Motor neuron (in vitro differentiated cells): ENCODE data around the gene NEK1. TPM values are rescaled to one million over a fixed set of nuclear protein-coding genes. Genes with fewer than 3 reads are reported as not detected.

ENCODE experiments used
- ATAC-seq, 8 experiments: fragments of 200-7000 bp; cut with Tn5 transposase; replicated peaks in 6 of 8; 2 replicates each; pipeline ENCODE4 v1.8.0; 2021; ENCODE audit warnings: mild to moderate bottlenecking in 8 of 8, moderate library complexity in 8 of 8
- H3K27ac ChIP-seq, 2 donors: fragments of 250-450 bp; sonication (Bioruptor Pico); 2 replicates each; pipeline ENCODE4 v1.9.0; 2021; ENCODE audit warnings: antibody characterized with exemption in 2 of 2, mild to moderate bottlenecking in 2 of 2, moderate library complexity in 1 of 2
- H3K4me1 ChIP-seq, 2 donors: fragments of 250-450 bp; sonication (Bioruptor Pico); replicated peaks in 1 of 2; 2 replicates each; pipeline ENCODE4 v1.6.1; 2021; ENCODE audit warnings: antibody characterized with exemption in 2 of 2, mild to moderate bottlenecking in 2 of 2, moderate library complexity in 1 of 2
- H3K4me3 ChIP-seq, 5 donors: fragments of 250-450 bp; sonication (Bioruptor Pico); 2 replicates each; pipeline ENCODE4 v1.9.0; 2021; ENCODE audit warnings: antibody characterized with exemption in 5 of 5, mild to moderate bottlenecking in 5 of 5, moderate library complexity in 4 of 5
- WGBS, 10 experiments: fragments of 450-650 bp; shearing (Covaris generic); methylation state at CpG; one replicate each; pipeline ENCODE4 v1.0.0; 2022; 5-methylcytosine and 5-hydroxymethylcytosine counted together
- in situ Hi-C, 9 experiments: fragments of 400-800 bp; cut with MboI; loops; one replicate each; pipeline ENCODE4 v1.15.0; 2021; ENCODE audit warnings: low sequenced_read_pairs in 9 of 9, low pct_unique_long_range_greater_than_20kb in 2 of 9; ENCODE audit not compliant: unreplicated experiment in 9 of 9
- total RNA-seq, 8 experiments: library from RNA; unstranded; fragments of 300-600 nt; gene quantifications; 2 replicates each; pipeline versions ENCODE4 v1.2.3 to v1.2.4, GENCODE V29; 2022

Gene NEK1
- total RNA-seq, 8 experiments from 2014 or later = 10.7 to 24.5 (median 16.0) TPM

DNA sequence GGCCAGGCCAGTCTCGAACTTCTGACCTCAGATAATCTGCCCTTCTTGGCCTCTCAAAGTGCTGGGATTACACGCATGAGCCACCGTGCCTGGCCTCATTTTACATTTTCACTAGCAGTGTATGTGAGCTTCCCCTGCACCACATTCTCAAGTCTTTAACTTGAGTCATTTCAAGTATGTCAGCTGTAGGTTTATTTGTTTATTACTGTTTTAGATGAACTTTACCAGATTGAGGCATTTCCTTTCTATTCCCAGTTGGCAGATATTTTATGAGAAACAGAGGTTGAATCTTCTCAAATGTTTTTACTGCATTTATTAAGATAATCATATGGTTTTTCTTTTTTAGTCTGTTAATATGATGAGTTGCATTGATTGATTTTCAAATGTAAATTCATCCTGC is 227.0 kb downstream of the NEK1 start:
- WGBS, 10 experiments = 0 to 100% (median 61%) methylated on average over 1 to 3 of the region's 3 CpGs; no CpG with 5 or more reads in 4 of the 10 experiments
- Histone ChIP-seq H3K27ac (no peak overlapping the region), H3K4me1 (no peaks in the 10 kb centered on the region), H3K4me3 (no peak overlapping the region)
- in situ Hi-C loops = no loop called here
- ATAC-seq = no peak

DNA sequence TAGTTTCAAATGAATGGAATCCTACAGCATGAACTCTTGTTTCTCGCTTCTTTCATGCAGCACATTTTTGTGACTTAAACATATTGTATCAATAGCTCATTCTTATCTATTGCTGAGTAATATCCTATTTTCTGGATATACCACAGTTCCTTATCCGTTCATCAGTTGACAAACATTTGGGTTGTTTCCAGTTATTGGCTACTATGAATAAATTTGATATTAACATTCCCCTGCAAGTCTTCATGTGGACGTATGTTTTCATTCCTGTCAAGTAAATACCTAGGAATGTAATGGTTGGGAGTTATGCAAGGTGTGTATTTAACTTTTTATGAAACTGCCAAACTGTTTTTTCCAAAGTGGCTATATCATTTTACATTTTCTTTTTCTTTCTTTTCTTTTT is 227.6 kb downstream of the NEK1 start:
- Histone ChIP-seq H3K27ac (no peak overlapping the region), H3K4me3 (no peak overlapping the region), H3K4me1 (no peaks in the 10 kb centered on the region)
- in situ Hi-C loops = no loop called here
- WGBS, 10 experiments = 51 to 94% (median 83%) methylated on average over 2 to 3 of the region's 3 CpGs; no CpG with 5 or more reads in 1 of the 10 experiments
- no peak for ATAC-seq

DNA sequence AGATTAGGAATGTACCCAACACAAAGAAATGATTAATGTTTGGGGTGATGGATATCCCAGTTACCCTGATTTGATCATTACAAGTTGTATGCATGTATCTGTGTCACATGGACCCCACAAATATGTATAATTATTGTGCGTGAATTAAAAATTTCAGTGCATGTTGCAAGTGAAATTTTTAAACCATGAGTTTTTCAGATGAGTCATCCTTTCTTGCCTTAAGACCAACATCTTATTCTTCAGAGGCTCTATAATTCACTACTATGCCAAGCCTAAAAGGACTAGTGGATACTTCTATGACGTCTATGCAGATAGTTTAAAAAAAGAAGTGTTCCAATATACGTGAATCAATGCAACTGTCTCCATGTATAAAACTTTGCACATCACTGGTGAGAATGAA is 228.7 kb downstream of the NEK1 start:
- in situ Hi-C loops = no loop called here
- Histone ChIP-seq H3K27ac (no peak overlapping the region), H3K4me1 (no peaks in the 10 kb centered on the region), H3K4me3 (no peak overlapping the region)
- peak in 2 of 8 experiments; percentile 48 to 53 for ATAC-seq
- WGBS, 10 experiments = 0 to 94% (median 81%) methylated on average over 2 to 3 of the region's 3 CpGs

DNA sequence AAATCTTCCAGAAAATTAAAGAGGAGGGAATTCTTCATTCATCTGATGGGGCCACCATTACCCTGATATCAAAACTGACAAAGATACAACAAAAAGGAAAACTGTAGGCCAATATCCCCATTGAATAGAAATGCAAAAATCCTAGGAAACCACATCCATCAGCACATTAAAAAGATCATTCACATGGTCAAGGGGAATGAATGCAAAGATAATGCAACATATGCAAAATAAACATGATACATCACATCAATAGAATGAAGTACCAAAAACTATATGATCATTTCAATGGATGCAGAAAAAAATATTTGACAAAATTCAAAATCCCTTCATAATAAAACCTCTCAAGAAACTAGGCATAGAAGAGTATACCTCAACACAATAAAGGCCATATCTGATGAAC is 232.7 kb downstream of the NEK1 start:
- Histone ChIP-seq H3K4me1 (no peaks in the 10 kb centered on the region), H3K4me3 (no peak overlapping the region), H3K27ac (no peak overlapping the region)
- in situ Hi-C loops = no loop called here
- ATAC-seq = no peak

DNA sequence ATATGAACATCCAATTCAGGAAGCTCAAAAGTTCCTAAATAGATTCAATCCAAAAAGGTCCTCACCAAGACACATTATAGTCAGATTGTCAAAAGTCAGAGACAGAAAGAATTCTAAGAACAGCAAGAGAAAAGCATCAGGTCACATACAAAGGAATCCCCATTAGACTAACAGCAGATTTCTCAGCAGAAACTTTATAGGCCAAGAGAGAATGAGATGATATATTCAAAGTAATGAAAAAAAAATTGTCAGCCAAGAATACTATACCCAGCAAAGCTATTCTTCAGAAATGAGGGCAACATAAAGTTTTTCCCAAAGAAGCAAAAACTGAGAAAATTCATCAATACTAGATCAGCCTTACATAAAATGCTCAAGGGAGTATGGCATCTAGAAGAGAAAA is 235.0 kb downstream of the NEK1 start:
- Histone ChIP-seq H3K4me3 (no peak overlapping the region), H3K27ac (no peak overlapping the region), H3K4me1 (no peaks in the 10 kb centered on the region)
- in situ Hi-C loops = no loop called here
- no peak for ATAC-seq

DNA sequence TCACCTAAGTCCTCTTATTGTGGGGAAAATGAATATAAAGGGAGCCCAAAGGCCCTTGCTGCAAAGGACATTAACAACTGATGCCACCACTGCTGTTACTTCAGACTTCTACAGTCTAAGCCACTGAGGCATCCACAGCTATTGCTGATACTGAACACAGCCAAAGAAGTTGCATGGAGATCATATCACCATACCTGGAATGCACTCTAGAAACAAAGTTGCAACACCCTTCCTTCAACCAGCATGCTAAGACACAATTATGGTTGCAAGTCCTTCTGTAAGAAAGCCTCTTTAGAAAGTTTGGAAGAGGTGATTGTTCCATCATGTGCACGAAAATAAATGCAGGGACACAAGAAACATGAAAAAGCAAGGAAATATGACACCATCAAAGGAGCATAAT is 236.0 kb downstream of the NEK1 start:
- in situ Hi-C loops = no loop called here
- Histone ChIP-seq H3K4me3 (no peak overlapping the region), H3K27ac (no peak overlapping the region), H3K4me1 (no peaks in the 10 kb centered on the region)
- WGBS, 10 experiments = 0 to 100% (median 55%) methylated on average over 1 of the region's 1 CpG
- no peak for ATAC-seq

DNA sequence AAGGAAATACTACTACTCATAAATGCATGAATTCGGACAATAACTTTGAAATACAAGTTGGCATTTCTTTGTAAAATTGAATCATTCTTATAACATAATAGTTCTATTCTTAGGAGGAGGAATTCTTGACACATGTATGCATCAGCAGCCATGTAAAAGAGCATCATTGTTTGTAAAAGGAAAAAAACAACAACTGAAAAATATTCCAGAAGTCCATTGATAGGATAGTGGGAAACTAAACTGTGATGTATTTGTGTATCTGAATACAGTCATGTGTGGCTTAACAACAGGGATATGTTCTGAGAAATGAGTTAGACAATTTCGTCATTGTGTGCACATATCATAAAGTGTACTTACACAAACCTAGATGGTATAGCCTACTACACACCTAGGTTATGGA is 239.6 kb downstream of the NEK1 start:
- Histone ChIP-seq H3K4me3 (no peak overlapping the region), H3K27ac (no peak overlapping the region), H3K4me1 (no peaks in the 10 kb centered on the region)
- in situ Hi-C loops = no loop called here
- no peak for ATAC-seq
- 67 to 100% (median 81%) methylated on average over 1 to 2 of the region's 2 CpGs; no CpG with 5 or more reads in 2 of the 10 experiments for WGBS, 10 experiments

DNA sequence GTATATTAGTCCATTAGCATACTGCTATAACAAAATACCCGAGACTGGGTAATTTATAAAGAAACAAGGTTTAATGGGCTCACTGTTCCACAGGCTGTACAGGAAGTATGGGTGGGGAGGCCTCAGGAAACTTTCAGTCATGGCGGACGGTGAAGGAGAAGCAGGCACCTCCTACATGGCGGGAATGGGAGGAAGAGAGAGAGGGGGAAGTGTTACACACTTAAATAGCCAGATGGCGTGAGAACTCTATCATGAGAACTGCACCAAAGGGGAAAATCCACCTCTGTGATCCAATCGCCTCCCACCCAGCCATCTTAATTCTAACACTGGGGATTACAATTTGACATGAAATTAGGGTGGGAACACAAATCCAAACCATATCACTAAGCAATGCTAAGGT is 242.7 kb downstream of the NEK1 start:
- WGBS, 10 experiments = 56 to 100% (median 86%) methylated on average over 1 to 6 of the region's 6 CpGs; no CpG with 5 or more reads in 2 of the 10 experiments
- Histone ChIP-seq H3K4me3 (no peak overlapping the region), H3K4me1 (no peaks in the 10 kb centered on the region), H3K27ac (no peak overlapping the region)
- in situ Hi-C loops = no loop called here
- ATAC-seq = no peak

DNA sequence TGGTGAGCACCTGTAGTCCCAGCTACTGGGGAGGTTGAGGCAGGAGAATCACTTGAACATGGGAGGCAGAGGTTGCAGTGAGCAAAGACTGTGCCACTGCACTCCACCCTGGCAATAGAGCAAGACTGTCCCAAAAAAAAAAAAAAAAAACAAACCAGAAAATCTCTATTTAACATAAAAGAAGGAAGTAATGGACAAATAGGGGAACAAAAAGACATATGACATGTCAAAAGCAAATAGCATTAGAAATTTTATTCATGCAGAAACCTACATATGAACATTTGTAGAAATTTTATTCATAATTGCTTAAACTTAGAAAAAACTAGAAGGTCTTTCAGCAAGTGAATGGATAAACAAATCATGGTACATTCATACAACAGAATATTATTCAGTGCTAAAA is 244.6 kb downstream of the NEK1 start:
- H3K4me1 ChIP-seq = no peaks in the 10 kb centered on the region
- in situ Hi-C loops = no loop called here
- no peak for ATAC-seq
- H3K27ac ChIP-seq = no peak overlapping the region
- no peak overlapping the region for H3K4me3 ChIP-seq

DNA sequence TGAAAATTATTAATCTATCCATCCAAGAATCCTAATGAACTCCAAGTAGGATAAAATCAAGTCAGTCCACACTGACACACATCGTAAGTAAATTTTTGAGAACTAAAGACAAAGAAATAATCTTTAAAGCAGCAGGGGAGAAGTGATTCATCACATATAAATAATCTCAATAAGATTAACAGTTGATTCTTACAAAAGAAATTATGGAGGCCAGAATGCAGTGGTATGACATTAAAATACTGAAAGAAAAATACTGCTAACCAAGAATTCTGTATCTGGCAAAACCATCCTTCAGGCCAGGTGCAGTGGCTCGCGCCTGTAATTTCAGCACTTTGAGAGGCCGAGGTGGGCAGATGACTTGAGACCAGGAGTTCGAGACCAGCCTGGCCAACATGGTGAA is 245.6 kb downstream of the NEK1 start:
- no peak for ATAC-seq
- in situ Hi-C loops = no loop called here
- H3K4me3 ChIP-seq = no peak overlapping the region
- H3K4me1 ChIP-seq = no peaks in the 10 kb centered on the region
- H3K27ac ChIP-seq = no peak overlapping the region
- WGBS, 10 experiments = 82 to 100% (median 94%) methylated on average over 1 to 5 of the region's 5 CpGs; no CpG with 5 or more reads in 1 of the 10 experiments

DNA sequence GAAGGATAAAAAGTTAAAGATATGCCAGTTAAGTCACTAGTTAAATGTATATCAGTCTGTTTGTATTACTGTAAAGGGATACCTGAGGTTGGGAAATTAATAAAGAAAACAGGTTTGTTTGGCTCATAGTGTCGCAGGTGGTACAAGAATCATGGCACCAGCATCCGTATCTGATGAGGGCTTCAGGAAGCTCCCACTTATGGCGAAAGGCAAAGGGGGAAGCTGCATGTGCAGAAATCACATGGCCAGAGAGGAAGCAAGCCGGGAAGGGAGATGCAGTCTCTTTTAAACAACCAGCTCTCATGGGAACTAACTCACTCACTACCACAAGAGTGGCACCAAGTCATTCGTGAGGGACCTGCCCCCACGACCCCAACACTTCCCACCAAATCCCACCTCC is 249.8 kb downstream of the NEK1 start:
- in situ Hi-C loops = no loop called here
- 56 to 100% (median 72%) methylated on average over 1 to 5 of the region's 6 CpGs; no CpG with 5 or more reads in 1 of the 10 experiments for WGBS, 10 experiments

DNA sequence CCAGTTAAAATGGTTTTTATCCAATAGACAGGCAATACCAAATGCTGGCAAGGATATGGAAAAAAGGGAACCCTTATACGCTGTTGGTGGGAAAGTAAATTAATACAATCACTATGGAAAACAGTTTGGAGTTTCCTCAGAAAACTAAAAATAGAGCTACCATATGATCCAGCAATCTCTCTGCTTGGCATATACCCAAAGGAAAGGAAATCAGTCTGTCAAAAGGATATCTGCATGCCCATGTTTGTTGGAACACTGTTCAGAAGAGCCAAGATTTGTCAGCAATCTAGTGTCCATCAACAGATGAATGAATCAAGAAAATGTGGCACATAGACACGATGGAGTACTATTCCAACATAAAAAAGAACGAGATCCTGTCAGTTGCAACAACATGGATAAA is 250.6 kb downstream of the NEK1 start:
- 48 to 100% (median 80%) methylated on average over 1 to 3 of the region's 3 CpGs; no CpG with 5 or more reads in 2 of the 10 experiments for WGBS, 10 experiments
- Histone ChIP-seq H3K27ac (no peak overlapping the region), H3K4me1 (no peaks in the 10 kb centered on the region), H3K4me3 (no peak overlapping the region)
- ATAC-seq = no peak
- in situ Hi-C loops = no loop called here

More for the DNA sequence above, 249.8 kb downstream of the NEK1 start:
- Histone ChIP-seq H3K27ac (no peak overlapping the region), H3K4me1 (no peaks in the 10 kb centered on the region), H3K4me3 (no peak overlapping the region)
- no peak for ATAC-seq

DNA sequence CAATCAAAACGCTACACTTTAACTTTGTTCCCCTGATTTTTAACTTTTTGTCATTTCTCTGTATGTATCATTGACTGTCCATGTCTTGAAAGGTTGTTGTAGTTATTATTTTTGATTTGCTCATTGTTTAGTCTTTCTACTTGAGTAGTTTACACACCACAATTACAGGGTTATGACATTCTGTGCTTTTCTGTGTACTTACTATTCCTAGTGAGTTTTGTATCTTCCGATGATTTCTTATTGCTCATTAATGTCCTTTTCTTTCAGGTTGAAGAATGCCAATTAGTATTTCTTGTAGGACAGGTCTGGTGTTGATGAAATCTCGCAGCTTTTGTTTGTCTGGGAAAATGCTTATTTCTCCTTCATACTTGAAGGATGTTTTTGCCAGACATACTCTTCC is 252.4 kb downstream of the NEK1 start:
- ATAC-seq = no peak
- in situ Hi-C loops = no loop called here
- 68 to 100% (median 91%) methylated on average over 1 to 3 of the region's 3 CpGs for WGBS, 10 experiments
- no peak overlapping the region for H3K4me3 ChIP-seq
- no peak overlapping the region for H3K27ac ChIP-seq
- no peaks in the 10 kb centered on the region for H3K4me1 ChIP-seq

DNA sequence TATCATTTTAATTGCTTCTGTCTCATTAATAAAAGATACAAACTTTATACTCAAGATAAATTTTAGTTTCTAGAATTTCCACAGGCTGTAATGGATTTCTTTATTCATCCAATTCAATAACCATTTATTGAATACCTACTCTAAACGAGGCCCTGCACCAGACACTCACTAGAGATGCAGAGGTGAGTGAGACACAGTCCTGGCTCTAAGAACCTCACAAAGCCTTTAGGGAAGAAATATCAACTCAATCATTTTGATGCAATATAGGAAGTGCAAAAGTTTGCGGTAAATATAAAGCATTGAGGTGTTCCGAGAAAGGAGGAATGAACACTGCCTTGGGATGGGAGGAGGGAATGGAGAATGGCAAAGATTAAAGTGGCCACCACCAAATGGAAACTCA is 260.0 kb downstream of the NEK1 start:
- in situ Hi-C loops = no loop called here
- WGBS, 10 experiments = 74 to 100% (median 89%) methylated on average over 1 to 3 of the region's 3 CpGs; no CpG with 5 or more reads in 2 of the 10 experiments
- no peak overlapping the region for H3K27ac ChIP-seq

DNA sequence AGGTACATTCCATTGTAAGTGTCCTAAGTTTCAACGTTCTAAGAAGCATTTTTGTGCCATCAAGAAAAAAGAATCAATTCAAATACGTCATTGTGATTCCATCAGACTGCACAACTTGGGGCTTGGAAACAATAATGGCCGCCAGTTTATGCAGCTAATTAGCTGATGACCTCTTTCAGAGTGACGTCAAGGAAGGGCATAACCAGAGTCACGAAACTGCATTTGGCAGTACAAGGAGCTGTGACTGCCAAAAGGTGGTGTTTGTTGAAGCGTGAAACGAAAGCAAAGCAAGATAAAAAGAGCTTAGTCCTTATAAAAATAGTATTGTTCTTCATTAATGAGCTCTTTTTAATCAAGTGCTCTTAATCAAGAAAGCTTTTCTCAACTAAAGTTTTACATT is 260.5 kb downstream of the NEK1 start:
- no peaks in the 10 kb centered on the region for H3K4me1 ChIP-seq
- H3K4me3 ChIP-seq = no peak overlapping the region
- H3K27ac ChIP-seq = no peak overlapping the region
- 50 to 100% (median 84%) methylated on average over 1 to 6 of the region's 7 CpGs for WGBS, 10 experiments
- no peak for ATAC-seq
- in situ Hi-C loops = no loop called here

More for the DNA sequence above, 260.0 kb downstream of the NEK1 start:
- ATAC-seq = no peak
- no peaks in the 10 kb centered on the region for H3K4me1 ChIP-seq
- H3K4me3 ChIP-seq = no peak overlapping the region
